ENCODE data around the gene NPM3.

DNA sequence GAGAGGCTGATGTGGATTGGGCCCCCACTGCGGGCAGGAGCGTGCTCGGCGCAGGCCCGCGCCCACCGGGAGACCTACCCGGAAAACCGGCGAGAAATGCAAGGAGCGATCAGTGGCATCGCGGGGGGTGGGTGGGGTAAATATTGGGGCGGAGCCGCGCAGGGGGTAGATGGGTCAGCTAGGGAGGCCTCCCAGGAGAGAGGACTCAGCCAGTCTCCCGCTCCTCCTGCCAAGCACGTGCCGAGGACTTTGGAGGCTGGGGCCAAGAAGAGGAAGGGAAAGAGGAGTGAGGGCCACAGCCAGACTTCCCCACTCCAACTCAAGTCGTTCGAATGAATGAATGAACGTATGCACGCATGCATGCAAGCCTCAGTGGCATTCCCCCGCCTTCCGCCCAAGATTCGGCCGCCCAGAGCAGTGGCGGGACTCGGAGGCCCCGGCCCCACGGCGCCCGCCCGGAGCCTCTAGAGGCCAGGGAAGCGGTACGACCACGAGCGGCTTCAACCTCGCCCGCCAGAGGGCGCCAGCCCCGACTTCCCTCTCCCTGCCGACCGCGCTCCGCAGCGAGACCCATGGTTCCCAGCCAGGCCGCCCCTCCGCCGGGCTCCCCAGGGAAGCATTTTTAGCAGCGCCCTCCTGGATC, 3.6 kb downstream of the NPM3 start:
- TF ChIP-seq CTCF (IDR thresholded peaks at IDR 0.05), result peak; percentile 64 to 94 (median 94)
- no peak for TF ChIP-seq POLR2A (IDR thresholded peaks at IDR 0.05)
